Transverse colon (tissue), 4 donors: ENCODE measurements around the gene EYS.

Experiments
- CTCF ChIP-seq, 5 experiments: fragments of 200-600 bp in 3 of 5; fragments of 450-650 bp in 2 of 5; sonication (generic) in 3 of 5; IDR thresholded peaks; 1 replicate in 2 of 5; 2 replicates in 3 of 5; pipeline ENCODE4 v1.5.1; 2016 to 2017; ENCODE audit warnings: antibody characterized with exemption in 5 of 5, inconsistent platforms in 3 of 5, mild to moderate bottlenecking in 2 of 5, moderate library complexity in 1 of 5
- EP300 ChIP-seq: sonication (generic); formaldehyde crosslinking; IDR thresholded peaks from one replicate; pipeline ENCODE4 v1.6.1; 2017; ENCODE audit warnings: antibody characterized with exemption, low read depth
- POLR2A ChIP-seq: fragments of 450-650 bp; IDR thresholded peaks from one replicate; pipeline ENCODE4 v1.6.1; 2016; ENCODE audit warnings: antibody characterized with exemption, mild to moderate bottlenecking, moderate library complexity
- POLR2AphosphoS5 ChIP-seq, 3 donors: sonication (generic); formaldehyde crosslinking; IDR thresholded peaks; one replicate each; pipeline ENCODE4 v1.6.1; 2016; ENCODE audit warnings: antibody characterized with exemption in 3 of 3

- TF ChIP-seq CTCF (IDR thresholded peaks at IDR 0.05) = no peak
- no peak for TF ChIP-seq EP300
- TF ChIP-seq POLR2AphosphoS5 (IDR thresholded peaks at IDR 0.05) = no peak
- no peak for TF ChIP-seq POLR2A
Measured at GRCh38 chr6:63675138-63675537, 2031.9 kb downstream of the EYS start.
